Measurements from ENCODE around the gene CENPK. TPM values are rescaled to one million over a fixed set of nuclear protein-coding genes. Genes with fewer than 3 reads are reported as not detected.

Gene CENPK
- total and polyA plus RNA-seq, 2 donors (not counting 1 experiment from before 2014, with no cell fraction given), result 2.6 to 18.4 TPM

- Histone ChIP-seq H3K36me3 (replicated peaks in 1 of 2; ENCODE audit: control extremely low read depth in 1 of 2, control insufficient read depth in 1 of 2, extremely low read depth in 1 of 2, insufficient read depth in 2 of 2, low read length in 1 of 2) (no peaks in the 10 kb centered on the region), H3K27ac (ENCODE audit: low read length in 2 of 2) (peak overlapping the region; percentile 55 to 81), H3K79me2 (ENCODE audit: control insufficient read depth, insufficient read depth, low read length) (peaks cover 7% of the 10 kb centered on the region), H3K9me3 (ENCODE audit: control extremely low read depth in 1 of 3, control insufficient read depth in 2 of 3, insufficient read depth in 1 of 3, low read length in 2 of 3) (no peaks in the 10 kb centered on the region), H3K4me3 (ENCODE audit: control extremely low read depth in 1 of 5, extremely low read depth in 1 of 5, insufficient read depth in 1 of 5, low read depth in 2 of 5, low read length in 4 of 5) (peak overlapping the region; percentile 69 to 99 (median 74)), H3K4me2 (replicated peaks; ENCODE audit: low read depth, low read length, poor library complexity, severe bottlenecking) (peak overlapping the region; percentile 84), H3K9ac (ENCODE audit: low read length) (peak overlapping the region; percentile 98), H3K4me1 (ENCODE audit: control insufficient read depth in 2 of 2, insufficient read depth in 2 of 2, low read length in 2 of 2) (peaks cover 0 to 12% of the 10 kb centered on the region in 2 donors), H4K20me1 (ENCODE audit: control insufficient read depth, insufficient read depth, low read length, poor library complexity, severe bottlenecking) (no peaks in the 10 kb centered on the region), H2AFZ (ENCODE audit: insufficient read depth, low read depth, low read length, poor library complexity, severe bottlenecking) (peak overlapping the region; percentile 97), H3K27me3 (replicated peaks in 1 of 4; ENCODE audit: control extremely low read depth in 1 of 4, control insufficient read depth in 3 of 4, insufficient read depth in 4 of 4, low read length in 3 of 4) (no peaks in the 10 kb centered on the region)
- peak; percentile 7 for DNase-seq
- POLR2A ChIA-PET, result interaction anchor here (0.7 kb wide), 1 partner anchor 201 kb away, joined by 3 read pairs; no protein-coding TSS in a partner anchor
- Mint-ChIP-seq H3K4me3 (no peak overlapping the region), H3K9me3 (ENCODE audit: insufficient read depth) (no peaks in the 10 kb centered on the region), H3K27me3 (no peaks in the 10 kb centered on the region), H3K4me1 (peaks cover 7% of the 10 kb centered on the region), H3K27ac (peak overlapping the region; percentile 90)
- TF ChIP-seq EZH2 (IDR thresholded peaks at IDR 0.05; ENCODE audit: borderline replicate concordance, insufficient read depth, low read depth, low read length, poor library complexity, severe bottlenecking), result no peak
- TF ChIP-seq, protein P1, sequence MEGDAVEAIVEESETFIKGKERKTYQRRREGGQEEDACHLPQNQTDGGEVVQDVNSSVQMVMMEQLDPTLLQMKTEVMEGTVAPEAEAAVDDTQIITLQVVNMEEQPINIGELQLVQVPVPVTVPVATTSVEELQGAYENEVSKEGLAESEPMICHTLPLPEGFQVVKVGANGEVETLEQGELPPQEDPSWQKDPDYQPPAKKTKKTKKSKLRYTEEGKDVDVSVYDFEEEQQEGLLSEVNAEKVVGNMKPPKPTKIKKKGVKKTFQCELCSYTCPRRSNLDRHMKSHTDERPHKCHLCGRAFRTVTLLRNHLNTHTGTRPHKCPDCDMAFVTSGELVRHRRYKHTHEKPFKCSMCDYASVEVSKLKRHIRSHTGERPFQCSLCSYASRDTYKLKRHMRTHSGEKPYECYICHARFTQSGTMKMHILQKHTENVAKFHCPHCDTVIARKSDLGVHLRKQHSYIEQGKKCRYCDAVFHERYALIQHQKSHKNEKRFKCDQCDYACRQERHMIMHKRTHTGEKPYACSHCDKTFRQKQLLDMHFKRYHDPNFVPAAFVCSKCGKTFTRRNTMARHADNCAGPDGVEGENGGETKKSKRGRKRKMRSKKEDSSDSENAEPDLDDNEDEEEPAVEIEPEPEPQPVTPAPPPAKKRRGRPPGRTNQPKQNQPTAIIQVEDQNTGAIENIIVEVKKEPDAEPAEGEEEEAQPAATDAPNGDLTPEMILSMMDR (IDR thresholded peaks at IDR 0.05), result no peak
- 0% methylated on average over 2 of the region's 7 CpGs for WGBS (ENCODE audit: insufficient coverage)
- intact Hi-C loops (cut with micrococcal nuclease), result loop anchor here (5.0 to 10.0 kb wide), 2 partner anchors 141 to 266 kb away; partner anchors contain the start of gene TRIM23
- CTCF ChIA-PET, result interaction anchor here (0.8 to 8.0 kb wide), 6 partner anchors 82 to 846 kb away, joined by 3 to 160 read pairs (median 20); partner anchors contain the start of genes CENPK and PPWD1
- ATAC-seq (ENCODE audit: low read depth), result peak; percentile 5
These were observed 81.8 kb downstream of the CENPK start for GRCh38 chr5:65481171-65481581.

DNA sequence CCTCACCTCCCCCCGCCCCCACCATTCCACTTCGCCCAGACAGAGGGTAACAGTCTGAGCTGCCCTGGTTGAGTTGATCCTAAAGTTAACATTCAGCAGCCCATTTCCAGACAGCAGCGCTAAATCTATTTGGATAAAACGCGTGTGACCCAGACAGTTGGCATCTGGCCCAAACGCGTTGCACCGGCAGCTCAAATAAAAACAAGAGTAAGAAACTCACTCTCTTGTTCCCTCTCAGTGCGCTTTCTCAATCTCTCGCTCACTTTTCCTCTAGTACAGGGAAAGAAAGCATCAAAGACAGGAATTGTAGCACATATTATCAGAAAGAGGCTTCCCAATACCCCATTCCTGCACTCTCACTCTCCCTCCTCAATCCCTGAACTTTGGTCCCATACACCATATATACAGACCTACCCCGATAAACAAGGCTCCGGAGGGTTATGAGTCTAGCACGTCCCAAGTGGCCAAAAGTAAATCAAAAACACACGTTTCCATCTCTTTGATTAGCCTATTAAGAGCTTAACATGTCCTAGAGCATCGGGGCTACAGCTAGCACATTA is 82.6 kb downstream of the CENPK start:
- no peaks in the 10 kb centered on the region for H3K36me3 ChIP-seq (replicated peaks in 1 of 2; ENCODE audit: control extremely low read depth in 1 of 2, control insufficient read depth in 1 of 2, extremely low read depth in 1 of 2, insufficient read depth in 2 of 2, low read length in 1 of 2)
- Mint-ChIP-seq H3K27me3 (no peaks in the 10 kb centered on the region), H3K9me3 (ENCODE audit: insufficient read depth) (no peaks in the 10 kb centered on the region), H3K4me3 (no peak overlapping the region), H3K4me1 (peaks cover 7% of the 10 kb centered on the region), H3K27ac (no peak overlapping the region)
- H3K27ac ChIP-seq (ENCODE audit: low read length in 2 of 2), result peak overlapping the region in 1 of 2 donors; percentile 66
- H3K4me1 ChIP-seq (ENCODE audit: control insufficient read depth in 2 of 2, insufficient read depth in 2 of 2, low read length in 2 of 2), result peaks cover 0 to 12% of the 10 kb centered on the region in 2 donors
- no peaks in the 10 kb centered on the region for H3K27me3 ChIP-seq (replicated peaks in 1 of 4; ENCODE audit: control extremely low read depth in 1 of 4, control insufficient read depth in 3 of 4, insufficient read depth in 4 of 4, low read length in 3 of 4)
- peak overlapping the region; percentile 98 for H3K9ac ChIP-seq (ENCODE audit: low read length)
- H2AFZ ChIP-seq (ENCODE audit: insufficient read depth, low read depth, low read length, poor library complexity, severe bottlenecking), result peak overlapping the region; percentile 97
- ATAC-seq (ENCODE audit: low read depth), result no peak
- H3K4me2 ChIP-seq (replicated peaks; ENCODE audit: low read depth, low read length, poor library complexity, severe bottlenecking), result peak overlapping the region; percentile 84
- peaks cover 7% of the 10 kb centered on the region for H3K79me2 ChIP-seq (ENCODE audit: control insufficient read depth, insufficient read depth, low read length)
- H4K20me1 ChIP-seq (ENCODE audit: control insufficient read depth, insufficient read depth, low read length, poor library complexity, severe bottlenecking), result no peaks in the 10 kb centered on the region
- intact Hi-C loops (cut with micrococcal nuclease), result loop anchor here (5.0 to 10.0 kb wide), 2 partner anchors 142 to 266 kb away; partner anchors contain the start of gene TRIM23
- under 1% methylated on average over 15 of the region's 15 CpGs for WGBS (ENCODE audit: insufficient coverage)
- no peak for TF ChIP-seq EZH2 (IDR thresholded peaks at IDR 0.05; ENCODE audit: borderline replicate concordance, insufficient read depth, low read depth, low read length, poor library complexity, severe bottlenecking)
- TF ChIP-seq, protein P1 (IDR thresholded peaks at IDR 0.05), result no peak
- H3K4me3 ChIP-seq (ENCODE audit: control extremely low read depth in 1 of 5, extremely low read depth in 1 of 5, insufficient read depth in 1 of 5, low read depth in 2 of 5, low read length in 4 of 5), result peak overlapping the region; percentile 69 to 99 (median 74)
- POLR2A ChIA-PET, result interaction anchor here (0.7 kb wide), 1 partner anchor 482 kb away, joined by 5 read pairs; no protein-coding TSS in a partner anchor
- peak; percentile 59 for DNase-seq
- CTCF ChIA-PET, result interaction anchor here (0.8 to 8.0 kb wide), 5 partner anchors 83 to 846 kb away, joined by 3 to 160 read pairs (median 5); partner anchors contain the start of genes CENPK and PPWD1
- no peaks in the 10 kb centered on the region for H3K9me3 ChIP-seq (ENCODE audit: control extremely low read depth in 1 of 3, control insufficient read depth in 2 of 3, insufficient read depth in 1 of 3, low read length in 2 of 3)
